ENCODE results near the gene AOX1. TPM values are rescaled to one million over a fixed set of nuclear protein-coding genes. Genes with fewer than 3 reads are reported as not detected.

Gene AOX1
- total and polyA plus RNA-seq, 10 of the 15 experiments (the other 5 are each of a cell fraction or from before 2014, with no cell fraction given): 0.03 to 0.56 (median 0.19) TPM; not detected in 6

DNA sequence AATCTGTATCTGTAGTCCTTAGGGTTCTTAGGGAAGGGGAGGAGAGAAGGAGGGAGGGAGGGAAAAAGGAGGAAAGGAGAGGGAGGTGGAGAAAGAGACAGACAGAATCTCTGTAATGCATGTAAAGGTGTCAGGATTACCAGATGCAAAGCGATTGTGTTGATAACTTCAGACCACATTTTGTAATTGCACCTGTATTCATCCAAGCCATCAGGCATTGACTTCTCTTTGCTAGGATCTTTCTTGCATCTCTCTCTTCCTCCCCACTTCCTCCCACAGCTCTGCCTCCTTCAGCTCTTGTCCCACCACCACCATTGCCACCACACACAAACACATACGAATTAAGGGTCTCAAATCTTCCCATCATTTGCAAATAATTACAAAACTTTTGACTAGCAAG, 91.4 kb downstream of the AOX1 start:
- no peaks in the 10 kb centered on the region; the same call in 1 of the 2 replicates for H4K20me1 ChIP-seq (ENCODE audit: control insufficient read depth, insufficient read depth)
- H3K4me2 ChIP-seq (ENCODE audit: control insufficient read depth, insufficient read depth): no peak overlapping the region
- ChIA-PET RAD21 (ENCODE audit: unreplicated experiment) (no interaction called here), SMC1A (ENCODE audit: uncharacterized antibody, unreplicated experiment) (no interaction called here), CTCF (no interaction called here), POLR2A (no interaction called here)
- no peak overlapping the region for H3K27ac ChIP-seq (ENCODE audit: control insufficient read depth, insufficient read depth)
- intact Hi-C loops (cut with micrococcal nuclease; ENCODE audit: unreplicated experiment): no loop called here
- no peaks in the 10 kb centered on the region for H3K36me3 ChIP-seq (ENCODE audit: control insufficient read depth in 2 of 2, insufficient read depth in 2 of 2, low read length in 1 of 2)
- no peaks in the 10 kb centered on the region for H3K4me1 ChIP-seq (ENCODE audit: control insufficient read depth, insufficient read depth, low read length)
- FAIRE-seq (no peak), ATAC-seq (no peak), DNase-seq (ENCODE audit: low read depth, low spot score) (no peak)
- no TSS peak for BruUV-seq (replicated peaks)
- H3K79me2 ChIP-seq (ENCODE audit: control insufficient read depth, insufficient read depth, low read length): no peaks in the 10 kb centered on the region
- no peaks in the 10 kb centered on the region for H3K9me3 ChIP-seq (replicated peaks; ENCODE audit: control insufficient read depth, insufficient read depth, low read length)
- H3K4me3 ChIP-seq: no peak overlapping the region
- TF ChIP-seq SIX5 (IDR thresholded peaks at IDR 0.05; ENCODE audit: low read depth, low read length, severe bottlenecking) (no peak), E4F1 (IDR thresholded peaks at IDR 0.05; ENCODE audit: borderline replicate concordance, partially characterized antibody) (no peak), NR2F1 (conservative IDR thresholded peaks at IDR 0.05) (no peak)
- no peak overlapping the region for H3K9ac ChIP-seq (ENCODE audit: control insufficient read depth, insufficient read depth, low read length)
- WGBS (ENCODE audit: insufficient coverage, insufficient replicate concordance, low lambda C conversion rate, missing lambda C conversion rate): 24% methylated on average over 2 of the region's 2 CpGs
- peaks cover 0 to 5% of the 10 kb centered on the region in 2 experiments; a peak in 2 of 4 replicates for H3K27me3 ChIP-seq (replicated peaks in 1 of 2; ENCODE audit: control insufficient read depth in 2 of 2, insufficient read depth in 2 of 2, low read length in 1 of 2)
- in situ Hi-C loops (cut with MboI): no loop called here
- no peak overlapping the region for H2AFZ ChIP-seq (ENCODE audit: control insufficient read depth, low read depth, low read length)

- Histone ChIP-seq H2AFZ (ENCODE audit: control insufficient read depth, low read depth, low read length) (no peak overlapping the region), H3K4me1 (ENCODE audit: control insufficient read depth, insufficient read depth, low read length) (no peaks in the 10 kb centered on the region), H3K4me2 (ENCODE audit: control insufficient read depth, insufficient read depth) (no peak overlapping the region), H3K79me2 (ENCODE audit: control insufficient read depth, insufficient read depth, low read length) (no peaks in the 10 kb centered on the region), H3K27ac (ENCODE audit: control insufficient read depth, insufficient read depth) (no peak overlapping the region), H3K9ac (ENCODE audit: control insufficient read depth, insufficient read depth, low read length) (no peak overlapping the region), H4K20me1 (ENCODE audit: control insufficient read depth, insufficient read depth) (no peaks in the 10 kb centered on the region; the same call in 1 of the 2 replicates), H3K36me3 (ENCODE audit: control insufficient read depth in 2 of 2, insufficient read depth in 2 of 2, low read length in 1 of 2) (no peaks in the 10 kb centered on the region), H3K9me3 (replicated peaks; ENCODE audit: control insufficient read depth, insufficient read depth, low read length) (no peaks in the 10 kb centered on the region), H3K27me3 (replicated peaks in 1 of 2; ENCODE audit: control insufficient read depth in 2 of 2, insufficient read depth in 2 of 2, low read length in 1 of 2) (peaks cover 0 to 4% of the 10 kb centered on the region in 2 experiments; a peak in 2 of 4 replicates), H3K4me3 (no peak overlapping the region)
- FAIRE-seq (no peak), ATAC-seq (no peak), DNase-seq (ENCODE audit: low read depth, low spot score) (no peak)
- BruUV-seq (replicated peaks): no TSS peak
- CTCF ChIA-PET: no interaction called here
- WGBS (ENCODE audit: insufficient coverage, insufficient replicate concordance, low lambda C conversion rate, missing lambda C conversion rate): 38% methylated on average over 11 of the region's 11 CpGs
- SMC1A ChIA-PET (ENCODE audit: uncharacterized antibody, unreplicated experiment): no interaction called here
- RAD21 ChIA-PET (ENCODE audit: unreplicated experiment): no interaction called here
- intact Hi-C loops (cut with micrococcal nuclease; ENCODE audit: unreplicated experiment): no loop called here
- in situ Hi-C loops (cut with MboI): no loop called here
- POLR2A ChIA-PET: no interaction called here
- no peak for TF ChIP-seq KDM1A (IDR thresholded peaks at IDR 0.05; ENCODE audit: borderline replicate concordance)
- no peak for TF ChIP-seq ATF7 (IDR thresholded peaks at IDR 0.05; ENCODE audit: low read depth)
Observed at GRCh38 chr2:200677721-200678532, 92.1 kb downstream of the AOX1 start.

Measured in GM12878 (cell line).